A549 (cell line): ENCODE data around the gene BAK1. TPM values are rescaled to one million over a fixed set of nuclear protein-coding genes. Genes with fewer than 3 reads are reported as not detected.
A peak's percentile ranks its signal among the peaks of the same experiment; 100 is the strongest.

Experiments
- ATAC-seq, 2 experiments: fragments of 200-7000 bp in 1 of 2; fragments of >200 bp in 1 of 2; cut with Nextera tagmentation in 1 of 2; cut with Tn5 transposase in 1 of 2; 3 replicates each; pipeline versions ENCODE4 v1.8.0 to v1.9.1; 2018 to 2020; ENCODE audit warnings: mild to moderate bottlenecking in 1 of 2, moderate library complexity in 1 of 2
- CTCF ChIA-PET: fragments of 300-600 bp; sonication (Branson Sonifier 250); formaldehyde crosslinking; extraction: SDS; loops from one replicate; lab custom pipeline; 2021; ENCODE audit warnings: antibody characterized with exemption, inconsistent platforms; lab: Yijun Ruan, JAX
- POLR2A ChIA-PET: fragments of 350-600 bp; formaldehyde crosslinking; extraction: SDS; loops from one replicate; lab custom pipeline; 2021; ENCODE audit warnings: antibody characterized with exemption, inconsistent platforms; lab: Yijun Ruan, JAX
- DNase-seq, 2 experiments: peaks; one replicate each; pipeline versions ENCODE4 v3.0.0 to v3.0.0-alpha.2; 2011 to 2016; ENCODE audit warnings: low read depth in 1 of 2, low spot score in 1 of 2
- FAIRE-seq: peaks from 2 replicates; lab custom pipeline; 2011; peaks lifted over from hg19 to GRCh38; lab: Jason Lieb, UNC
- H3K27ac ChIP-seq, 2 experiments: fragments of >200 bp; sonication (Bioruptor Twin); formaldehyde crosslinking; 3 replicates each; pipeline ENCODE4 v1.5.1; 2016 to 2017
- H3K4me1 ChIP-seq: fragments of >200 bp; sonication (Bioruptor Twin); formaldehyde crosslinking; 3 replicates; pipeline ENCODE4 v1.6.1; 2016
- H3K4me2 ChIP-seq: fragments of >200 bp; sonication (Bioruptor Twin); formaldehyde crosslinking; 3 replicates; pipeline ENCODE4 v1.6.1; 2016
- H3K4me3 ChIP-seq: fragments of >200 bp; sonication (Bioruptor Twin); formaldehyde crosslinking; 3 replicates; pipeline ENCODE4 v1.5.1; 2016
- H3K9me3 ChIP-seq: fragments of >200 bp; sonication (Bioruptor Twin); formaldehyde crosslinking; 3 replicates; pipeline ENCODE4 v1.6.1; 2016
- CBX2 ChIP-seq: fragments of 200-600 bp; sonication (generic); IDR thresholded peaks from 2 replicates; pipeline ENCODE4 v1.6.1; 2016; ENCODE audit warnings: low read depth, mild to moderate bottlenecking, borderline replicate concordance
- CEBPB ChIP-seq, 2 experiments: fragments of >200 bp in 1 of 2; sonication (Bioruptor Twin) in 1 of 2; formaldehyde crosslinking in 1 of 2; IDR thresholded peaks; 2 replicates each; pipeline ENCODE4 v1.6.1; 2012 to 2016
- CHD2 ChIP-seq: fragments of 150-350 bp; IDR thresholded peaks from 2 replicates; pipeline ENCODE4 v1.6.1; 2014; ENCODE audit warnings: low read length; ENCODE audit not compliant: partially characterized antibody
- EP300 ChIP-seq, 2 experiments: fragments of >200 bp; sonication (Bioruptor Twin); formaldehyde crosslinking; IDR thresholded peaks; 2 replicates in 1 of 2; 3 replicates in 1 of 2; pipeline ENCODE4 v1.6.1; 2016 to 2017
- FOSL2 ChIP-seq, 2 experiments: fragments of 450-650 bp in 1 of 2; fragments of >200 bp in 1 of 2; sonication (Bioruptor Twin) in 1 of 2; formaldehyde crosslinking; IDR thresholded peaks; 2 replicates each; pipeline versions ENCODE4 v1.5.0 to v1.6.1; 2016 to 2020; ENCODE audit warnings: mild to moderate bottlenecking in 1 of 2, moderate library complexity in 1 of 2
- HDAC2 ChIP-seq: fragments of 200-600 bp; sonication (generic); IDR thresholded peaks from 2 replicates; pipeline ENCODE4 v1.6.1; 2016
- HOXA7 ChIP-seq: fragments of 250-450 bp; sonication (Bioruptor Pico); IDR thresholded peaks from 2 replicates; pipeline ENCODE4 v1.5.0; 2020; ENCODE audit warnings: mild to moderate bottlenecking, moderate library complexity
- HOXB5 ChIP-seq: fragments of 250-450 bp; sonication (Bioruptor Pico); IDR thresholded peaks from 2 replicates; pipeline ENCODE4 v1.5.0; 2020; ENCODE audit warnings: mild to moderate bottlenecking, moderate library complexity
- JUN ChIP-seq, 2 experiments: fragments of >200 bp; sonication (Bioruptor Twin); formaldehyde crosslinking; IDR thresholded peaks; 2 replicates in 1 of 2; 3 replicates in 1 of 2; pipeline ENCODE4 v1.6.1; 2016 to 2017
- JUNB ChIP-seq: fragments of >200 bp; sonication (Bioruptor Twin); formaldehyde crosslinking; IDR thresholded peaks from 2 replicates; pipeline ENCODE4 v1.6.1; 2016
- KDM5A ChIP-seq: fragments of 200-600 bp; sonication (generic); IDR thresholded peaks from 2 replicates; pipeline ENCODE4 v1.6.1; 2016; ENCODE audit warnings: antibody characterized with exemption, mild to moderate bottlenecking
- MYC ChIP-seq: IDR thresholded peaks from 2 replicates; pipeline ENCODE4 v1.6.1; 2012; ENCODE audit warnings: mild to moderate bottlenecking, inconsistent platforms, low read length, improper control_type of control experiment, borderline replicate concordance
- PHF8 ChIP-seq: fragments of 200-600 bp; sonication (generic); IDR thresholded peaks from 2 replicates; pipeline ENCODE4 v1.6.1; 2016; ENCODE audit warnings: low read depth, mild to moderate bottlenecking, antibody characterized with exemption, moderate library complexity, borderline replicate concordance
- RAD21 ChIP-seq, 2 experiments: fragments of >200 bp in 1 of 2; sonication (Bioruptor Twin) in 1 of 2; formaldehyde crosslinking in 1 of 2; IDR thresholded peaks in 1 of 2; conservative IDR thresholded peaks in 1 of 2; 2 replicates in 1 of 2; 3 replicates in 1 of 2; pipeline ENCODE4 v1.6.1; 2012 to 2018; ENCODE audit warnings: inconsistent platforms in 1 of 2
- RARB ChIP-seq: fragments of 250-450 bp; sonication (Bioruptor Pico); IDR thresholded peaks from 2 replicates; pipeline ENCODE4 v1.8.0; 2021; ENCODE audit warnings: mild to moderate bottlenecking, moderate library complexity
- RCOR1 ChIP-seq: fragments of 150-350 bp; IDR thresholded peaks from 2 replicates; pipeline ENCODE4 v1.6.1; 2014; ENCODE audit warnings: antibody characterized with exemption, low read length, low read depth
- SMC3 ChIP-seq: fragments of >200 bp; sonication (Bioruptor Twin); formaldehyde crosslinking; IDR thresholded peaks from 3 replicates; pipeline ENCODE4 v1.6.1; 2018; ENCODE audit warnings: inconsistent platforms
- TFCP2L1 ChIP-seq: fragments of 250-450 bp; sonication (Bioruptor Pico); IDR thresholded peaks from 2 replicates; pipeline ENCODE4 v1.5.0; 2021; ENCODE audit warnings: mild to moderate bottlenecking
- TP53 ChIP-seq: fragments of 250-450 bp; sonication (Bioruptor Pico); IDR thresholded peaks from 2 replicates; pipeline ENCODE4 v1.5.0; 2021; ENCODE audit warnings: mild to moderate bottlenecking, moderate library complexity
- ZFP36 ChIP-seq: fragments of 450-650 bp; IDR thresholded peaks from 2 replicates; pipeline ENCODE4 v1.6.1; 2014; ENCODE audit warnings: borderline replicate concordance; ENCODE audit not compliant: partially characterized antibody
- WGBS: methylation state at CpG from one replicate; pipeline ENCODE4 v1.1.6; 2017; ENCODE audit errors: missing lambda C conversion rate; 5-methylcytosine and 5-hydroxymethylcytosine counted together
- polyA plus RNA-seq, 4 experiments: library from polyadenylated mRNA; depleted of rRNA in 3 of 4; stranded (reverse); fragments of >200 nt; fragmentation: RNase III in 1 of 4; extraction: RNeasy Plus Mini Kit Qiagen cat#74134 plus additional on column Dnase treatment in 1 of 4; gene quantifications; 2 replicates in 3 of 4; 3 replicates in 1 of 4; pipeline ENCODE4 v1.2.3, GENCODE V29; 2011 to 2017
- TF ChIP-seq, protein P1 (sequence below): fragments of >200 bp; sonication (Bioruptor Twin); formaldehyde crosslinking; IDR thresholded peaks from 3 replicates; pipeline ENCODE4 v1.5.1; 2016
- TF ChIP-seq, protein P2 (sequence below): IDR thresholded peaks from 2 replicates; pipeline ENCODE4 v1.6.1; 2012
- TF ChIP-seq, protein P3 (sequence below): fragments of >200 bp; sonication (Bioruptor Twin); formaldehyde crosslinking; IDR thresholded peaks from 3 replicates; pipeline ENCODE4 v1.6.1; 2016

The BAK1 gene
- polyA plus RNA-seq, 2 of the 4 experiments (the other 2 are of a cell fraction), result 11.9 to 19.0 TPM

DNA sequence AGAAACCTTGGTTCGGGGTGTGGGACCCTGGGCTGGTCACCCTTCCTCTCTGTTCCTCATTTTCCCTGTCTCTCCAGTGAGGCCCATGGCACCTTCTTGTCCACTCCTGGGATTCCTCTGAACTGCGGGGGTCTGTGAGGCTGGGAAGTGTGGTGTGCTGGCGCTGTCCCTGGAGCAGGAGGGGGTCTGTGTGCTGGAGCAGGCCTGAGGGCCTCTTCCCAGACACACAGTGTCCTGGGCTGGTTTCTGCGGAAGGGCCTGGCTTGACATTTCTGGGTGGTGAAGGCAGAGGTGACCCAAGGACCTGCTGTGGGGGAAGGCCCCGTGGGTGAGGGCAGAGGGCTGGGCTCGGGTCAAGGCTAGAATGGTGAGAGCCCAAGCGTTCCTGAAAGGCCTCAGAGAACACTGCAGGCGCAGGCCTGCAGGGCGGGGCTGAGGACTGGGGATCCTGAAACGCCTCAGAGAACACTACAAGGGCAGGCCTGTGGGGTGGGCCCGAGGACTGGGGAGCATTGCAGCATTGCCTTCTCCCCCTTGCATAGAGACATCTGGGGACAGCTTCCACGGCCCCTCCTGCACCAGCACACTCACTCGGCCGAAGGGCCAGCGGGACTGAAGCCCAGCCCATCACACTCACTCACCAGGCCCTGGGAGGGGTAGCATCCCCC, 10.6 kb upstream of the BAK1 start:
- ATAC-seq (peak; percentile 59 to 69; a peak in 5 of 6 replicates), FAIRE-seq (no peak), DNase-seq (peak in 1 of 2 experiments; percentile 33)
- Histone ChIP-seq H3K4me2 (peak overlapping the region; percentile 95), H3K9me3 (no peaks in the 10 kb centered on the region), H3K27ac (peak overlapping the region; percentile 98 to 99), H3K4me3 (no peak overlapping the region), H3K4me1 (peaks cover 41% of the 10 kb centered on the region)
- POLR2A ChIA-PET, result interaction anchor here (1.1 to 1.4 kb wide), 2 partner anchors 81 to 121 kb away, joined by 4 to 5 read pairs; partner anchors contain the start of gene UQCC2
- CTCF ChIA-PET, result interaction anchor here (0.5 to 9.4 kb wide), 28 partner anchors 8 to 564 kb away, joined by 3 to 177 read pairs (median 5); partner anchors contain the start of genes BAK1, ITPR3 and UQCC2
- TF ChIP-seq MYC (no peak), PHF8 (no peak), TP53 (no peak), HOXB5 (CRISPR knock-in tag) (no peak), CEBPB (IDR thresholded peaks at IDR 0.05) (no peak), CHD2 (no peak), KDM5A (no peak), CBX2 (no peak)
- WGBS, result 58% methylated on average over 5 of the region's 15 CpGs

DNA sequence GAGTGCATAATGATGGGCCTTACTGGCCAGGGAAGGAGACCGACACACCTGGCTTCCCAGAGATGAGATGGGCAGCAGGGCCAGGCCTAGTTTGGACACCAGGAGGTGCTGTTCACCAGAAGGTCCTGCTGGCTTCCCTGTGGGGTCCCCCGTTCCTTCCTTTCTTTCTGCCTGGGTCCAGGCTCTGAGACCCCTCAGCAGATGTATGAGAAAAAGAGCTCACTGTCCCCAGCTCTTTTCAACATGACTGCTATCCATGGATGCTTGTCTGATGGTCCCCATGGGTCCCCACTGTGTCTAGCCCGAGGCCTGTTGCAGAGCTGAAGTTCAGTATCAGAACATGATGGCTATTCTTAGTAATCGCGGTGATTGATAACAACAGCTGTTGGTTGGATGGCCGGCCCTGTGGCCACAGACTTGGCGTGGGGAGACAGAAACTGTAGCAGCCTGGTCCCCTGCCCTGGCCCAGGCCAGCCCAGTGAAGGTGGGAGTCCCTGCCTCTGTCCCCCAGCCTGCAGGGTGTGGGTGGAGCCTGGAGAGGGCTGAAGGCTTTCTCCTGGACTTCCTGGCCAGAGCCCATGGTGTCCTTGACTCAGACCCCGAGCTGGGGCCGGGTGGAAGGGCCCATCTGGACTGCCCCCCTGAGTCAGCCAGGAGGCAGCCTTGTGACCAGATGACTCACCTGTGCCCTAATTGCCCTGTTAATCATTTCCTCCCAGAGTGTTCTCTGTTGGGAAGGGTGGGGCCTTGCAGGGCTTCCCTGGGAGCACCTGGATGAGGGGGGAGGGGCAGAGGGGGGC, 9.9 kb upstream of the BAK1 start:
- peak in 1 of 2 experiments; percentile 57; a peak in 1 of 5 replicates for TF ChIP-seq EP300 (IDR thresholded peaks at IDR 0.05)
- TF ChIP-seq TFCP2L1 (CRISPR knock-in tag), result no peak
- TF ChIP-seq FOSL2 (IDR thresholded peaks at IDR 0.05), result peak; percentile 68
- TF ChIP-seq FOSL2 (CRISPR knock-in tag; IDR thresholded peaks at IDR 0.05), result peak; percentile 90
- TF ChIP-seq PHF8, result no peak
- TF ChIP-seq, protein P1, sequence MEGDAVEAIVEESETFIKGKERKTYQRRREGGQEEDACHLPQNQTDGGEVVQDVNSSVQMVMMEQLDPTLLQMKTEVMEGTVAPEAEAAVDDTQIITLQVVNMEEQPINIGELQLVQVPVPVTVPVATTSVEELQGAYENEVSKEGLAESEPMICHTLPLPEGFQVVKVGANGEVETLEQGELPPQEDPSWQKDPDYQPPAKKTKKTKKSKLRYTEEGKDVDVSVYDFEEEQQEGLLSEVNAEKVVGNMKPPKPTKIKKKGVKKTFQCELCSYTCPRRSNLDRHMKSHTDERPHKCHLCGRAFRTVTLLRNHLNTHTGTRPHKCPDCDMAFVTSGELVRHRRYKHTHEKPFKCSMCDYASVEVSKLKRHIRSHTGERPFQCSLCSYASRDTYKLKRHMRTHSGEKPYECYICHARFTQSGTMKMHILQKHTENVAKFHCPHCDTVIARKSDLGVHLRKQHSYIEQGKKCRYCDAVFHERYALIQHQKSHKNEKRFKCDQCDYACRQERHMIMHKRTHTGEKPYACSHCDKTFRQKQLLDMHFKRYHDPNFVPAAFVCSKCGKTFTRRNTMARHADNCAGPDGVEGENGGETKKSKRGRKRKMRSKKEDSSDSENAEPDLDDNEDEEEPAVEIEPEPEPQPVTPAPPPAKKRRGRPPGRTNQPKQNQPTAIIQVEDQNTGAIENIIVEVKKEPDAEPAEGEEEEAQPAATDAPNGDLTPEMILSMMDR, result peak; percentile 82
- TF ChIP-seq RAD21 (conservative IDR thresholded peaks at IDR 0.05 in 1 of 2, IDR thresholded peaks at IDR 0.05 in 1 of 2), result peak; percentile 86 to 88
- TF ChIP-seq JUN (IDR thresholded peaks at IDR 0.05), result peak; percentile 28 to 64; a peak in 2 of 5 replicates
- no peak for TF ChIP-seq HDAC2
- TF ChIP-seq, protein P2, sequence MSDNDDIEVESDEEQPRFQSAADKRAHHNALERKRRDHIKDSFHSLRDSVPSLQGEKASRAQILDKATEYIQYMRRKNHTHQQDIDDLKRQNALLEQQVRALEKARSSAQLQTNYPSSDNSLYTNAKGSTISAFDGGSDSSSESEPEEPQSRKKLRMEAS, result peak; percentile 50
- no peak for TF ChIP-seq ZFP36
- peak; percentile 86 for TF ChIP-seq SMC3
- TF ChIP-seq, protein P3, sequence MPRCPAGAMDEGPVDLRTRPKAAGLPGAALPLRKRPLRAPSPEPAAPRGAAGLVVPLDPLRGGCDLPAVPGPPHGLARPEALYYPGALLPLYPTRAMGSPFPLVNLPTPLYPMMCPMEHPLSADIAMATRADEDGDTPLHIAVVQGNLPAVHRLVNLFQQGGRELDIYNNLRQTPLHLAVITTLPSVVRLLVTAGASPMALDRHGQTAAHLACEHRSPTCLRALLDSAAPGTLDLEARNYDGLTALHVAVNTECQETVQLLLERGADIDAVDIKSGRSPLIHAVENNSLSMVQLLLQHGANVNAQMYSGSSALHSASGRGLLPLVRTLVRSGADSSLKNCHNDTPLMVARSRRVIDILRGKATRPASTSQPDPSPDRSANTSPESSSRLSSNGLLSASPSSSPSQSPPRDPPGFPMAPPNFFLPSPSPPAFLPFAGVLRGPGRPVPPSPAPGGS, result no peak
- TF ChIP-seq RARB (CRISPR knock-in tag), result no peak
- TF ChIP-seq JUNB, result peak; percentile 51; the same call in 1 of the 2 replicates
- TF ChIP-seq HOXA7 (CRISPR knock-in tag), result no peak
- no peak for TF ChIP-seq RCOR1
- TF ChIP-seq, all 56 proteins: peak for 8
- WGBS, result 8% methylated on average over 5 of the region's 9 CpGs
- POLR2A ChIA-PET, result interaction anchor here (0.6 to 1.4 kb wide), 3 partner anchors 82 to 121 kb away, joined by 3 to 5 read pairs (median 4); partner anchors contain the start of gene UQCC2
- H3K4me1 ChIP-seq, result peaks cover 38% of the 10 kb centered on the region
- peak overlapping the region; percentile 95 for H3K4me2 ChIP-seq
- peak overlapping the region; percentile 98 to 99 for H3K27ac ChIP-seq
- CTCF ChIA-PET, result interaction anchor here (0.5 to 9.4 kb wide), 37 partner anchors 9 to 565 kb away, joined by 3 to 177 read pairs (median 5); partner anchors contain the start of genes BAK1, CUTA, ITPR3 and UQCC2
- FAIRE-seq, result no peak
- peak; percentile 68 to 77 for DNase-seq
- H3K4me3 ChIP-seq, result peak overlapping the region; percentile 26; the same call in 1 of the 3 replicates
- ATAC-seq, result peak; percentile 74 to 84
- H3K9me3 ChIP-seq, result no peaks in the 10 kb centered on the region
